GM04503 (cell line): ENCODE measurements around the gene KSR1.
"Not testable (repeated sequence)": the region's sequence is repeated elsewhere in the genome, so short reads cannot be mapped to it uniquely, and the experiment has no call there.

Source experiments
- DNase-seq: peaks from one replicate; pipeline ENCODE4 v3.0.0-alpha.2; 2012; ENCODE audit warnings: low read depth

Gene KSR1

DNA sequence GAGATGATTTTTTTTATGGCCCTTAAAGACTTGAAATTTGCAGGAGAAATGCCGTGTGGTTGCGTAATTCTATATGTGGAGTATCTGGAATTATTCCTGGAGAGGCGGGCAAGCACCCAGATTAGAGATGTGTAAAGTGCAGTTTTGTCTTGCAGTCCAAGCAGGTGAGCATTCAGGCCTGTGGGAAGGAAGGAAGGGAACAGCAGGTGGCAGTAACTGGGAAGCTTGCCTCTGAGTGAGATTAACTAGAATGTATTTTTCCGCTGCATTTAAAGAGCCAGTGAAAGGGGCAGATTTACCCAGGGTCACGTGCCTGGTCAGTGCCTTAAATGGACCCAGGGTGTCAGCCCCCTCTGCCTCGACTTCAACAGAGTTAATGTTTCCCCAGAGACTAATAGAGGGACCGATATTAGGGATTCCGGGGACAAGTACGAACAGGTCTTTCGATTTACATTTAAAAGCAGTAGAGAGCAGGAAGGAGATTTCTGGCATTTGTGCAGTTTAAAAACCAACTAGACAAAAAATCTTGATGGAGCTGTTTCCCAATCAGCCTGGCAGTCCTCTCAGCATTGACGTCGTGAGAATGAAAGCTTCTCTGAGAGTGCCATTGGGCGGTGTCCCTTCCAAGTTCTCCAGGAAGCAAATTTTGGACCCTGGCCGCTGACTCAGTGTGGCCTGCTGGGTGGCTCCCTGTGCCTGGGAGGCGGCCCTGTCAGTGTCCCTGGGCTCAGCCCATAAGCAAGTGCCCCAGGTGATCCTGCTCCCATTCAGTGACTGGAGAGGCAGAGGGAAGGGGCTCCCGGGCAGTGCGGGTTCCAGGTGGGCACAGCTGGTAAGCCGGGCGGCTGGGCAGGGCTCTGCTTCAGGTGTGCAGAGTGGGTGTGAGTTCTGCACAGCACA, 38.2 kb downstream of the KSR1 start:
- peak; percentile 51 for DNase-seq

DNA sequence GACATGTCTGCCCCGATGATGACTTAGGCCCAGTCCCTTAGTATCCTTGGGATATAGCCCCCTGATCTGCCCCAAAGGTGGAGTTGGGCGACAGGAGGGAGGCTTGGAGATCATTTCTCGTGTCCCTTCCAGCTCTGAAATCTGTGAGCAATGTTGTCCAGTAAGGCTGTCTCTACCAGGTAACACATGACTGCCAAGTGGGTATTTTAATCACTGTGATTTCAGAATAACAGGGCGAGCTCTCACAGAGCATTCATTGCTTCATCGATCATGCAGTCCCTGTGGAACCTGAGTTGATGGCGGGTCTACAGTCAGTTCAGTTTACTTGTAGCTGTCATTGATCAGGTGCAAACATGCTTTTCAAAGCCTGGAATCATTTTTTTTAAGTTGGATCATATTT, 39.2 kb downstream of the KSR1 start:
- DNase-seq, result no peak

DNA sequence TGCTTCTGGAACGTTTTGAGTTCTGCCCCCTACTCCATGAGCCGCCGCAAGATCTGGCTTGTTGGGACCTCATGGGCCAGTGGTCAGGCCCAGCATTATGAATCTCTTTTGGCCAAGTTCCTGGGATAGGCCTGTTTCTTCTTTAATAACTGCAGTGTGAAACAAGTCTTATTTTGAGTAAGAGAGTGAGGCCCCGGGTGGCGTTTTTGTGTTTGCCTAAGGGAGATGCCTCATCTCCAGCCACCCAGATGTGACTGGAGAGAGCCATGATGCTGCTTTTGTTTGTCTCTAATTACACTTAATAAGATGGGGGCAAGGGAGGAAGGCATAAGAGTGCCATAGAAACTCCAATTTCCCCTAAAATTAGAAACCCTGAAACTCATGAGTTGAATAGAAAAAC, 39.8 kb downstream of the KSR1 start:
- no peak for DNase-seq

DNA sequence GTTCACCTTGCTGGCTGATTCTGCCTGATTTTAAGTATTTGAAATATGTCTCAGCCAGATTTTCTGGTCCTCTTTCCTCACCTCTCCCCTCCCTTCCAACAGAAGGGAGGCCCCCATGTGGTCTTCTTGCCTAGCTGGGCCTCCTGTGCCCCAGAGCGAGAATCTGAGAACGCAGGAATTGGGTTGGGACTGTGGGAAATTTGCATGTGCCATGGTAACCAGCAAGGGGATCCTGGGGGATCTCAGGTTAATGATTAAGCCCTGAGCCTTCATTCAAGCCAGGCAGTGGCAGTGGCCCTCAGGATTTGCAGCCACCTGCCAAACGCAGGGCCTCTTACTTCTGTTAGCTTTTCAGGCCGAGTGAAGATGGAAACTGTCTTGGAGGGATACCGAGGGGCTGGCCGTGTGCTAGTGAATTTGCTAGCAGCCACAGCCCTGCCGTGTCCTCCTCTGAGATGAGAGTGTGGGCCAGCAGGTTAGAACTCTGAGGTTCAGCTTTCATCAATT, 40.2 kb downstream of the KSR1 start:
- no peak for DNase-seq

DNA sequence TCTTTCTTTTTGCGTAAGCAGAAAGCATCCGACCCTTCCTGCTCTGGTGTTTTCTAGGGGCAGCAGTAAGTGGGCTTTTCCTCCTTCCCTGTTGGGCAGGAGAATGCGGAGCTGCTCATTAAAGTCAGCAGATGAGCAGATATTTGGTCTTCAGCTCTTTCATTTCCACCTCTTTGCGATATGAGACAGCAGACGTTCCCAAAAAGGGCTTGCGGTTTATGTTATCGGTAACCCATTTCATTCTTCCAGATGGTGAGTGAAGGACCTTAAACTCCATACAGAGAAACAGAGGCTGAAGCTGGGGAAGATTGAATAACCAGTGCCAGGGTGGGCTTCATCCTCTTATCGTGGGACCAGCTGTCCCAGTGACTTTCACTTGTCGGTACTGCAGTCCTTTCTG, 40.7 kb downstream of the KSR1 start:
- no peak for DNase-seq

DNA sequence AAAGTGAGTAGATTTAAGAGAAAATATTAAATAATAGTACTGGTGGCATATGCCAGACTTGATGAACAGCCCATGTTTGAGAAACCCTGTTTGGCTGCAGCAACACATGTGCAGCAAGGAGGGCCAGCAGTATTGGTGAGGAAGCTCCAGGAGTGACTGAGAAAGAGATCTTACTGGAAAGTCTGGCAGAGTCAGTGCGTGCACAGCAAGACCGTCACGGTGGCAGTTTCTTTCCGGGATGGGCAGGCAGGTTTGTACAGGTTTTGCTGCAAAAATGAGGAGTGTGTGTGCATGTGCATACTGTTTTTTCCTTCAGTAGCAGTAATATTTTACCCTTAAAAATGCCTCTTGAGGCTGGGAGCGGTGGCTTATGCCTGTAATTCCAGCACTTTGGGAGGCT, 41.4 kb downstream of the KSR1 start:
- DNase-seq, result no peak

DNA sequence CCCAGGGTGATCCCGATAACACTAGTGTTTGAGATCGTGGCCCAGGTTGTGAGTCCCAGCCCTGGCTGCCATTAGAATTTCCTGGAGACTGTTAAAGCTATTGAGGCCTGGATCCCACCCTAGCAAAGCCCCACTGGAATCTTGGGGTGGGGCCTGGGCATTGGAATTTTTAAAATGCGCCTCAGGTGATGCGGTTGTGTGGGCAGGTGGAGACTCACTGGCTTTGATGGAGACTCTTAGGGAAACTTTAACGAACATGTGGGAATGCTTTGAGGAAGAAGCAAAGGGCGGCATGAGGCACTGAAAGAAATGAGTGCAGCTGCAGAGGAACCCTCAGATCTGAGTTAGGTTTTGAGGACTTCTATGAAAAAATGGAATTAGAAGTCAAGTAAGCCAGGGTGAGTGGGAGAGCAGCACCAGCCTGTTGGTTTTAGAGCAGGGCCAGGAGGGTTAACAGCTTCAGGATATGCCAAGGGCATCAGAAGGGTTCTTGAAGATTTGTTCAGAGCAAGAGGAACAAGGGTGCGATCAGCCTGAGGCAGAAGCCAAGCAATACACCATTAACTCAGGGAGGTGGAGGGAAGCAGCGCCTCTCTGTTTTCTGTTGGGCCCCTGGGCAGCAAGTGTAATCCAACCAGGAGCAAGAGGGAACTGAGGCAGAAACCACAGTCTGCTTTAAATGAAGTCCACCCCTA, 42.5 kb downstream of the KSR1 start:
- no peak for DNase-seq

DNA sequence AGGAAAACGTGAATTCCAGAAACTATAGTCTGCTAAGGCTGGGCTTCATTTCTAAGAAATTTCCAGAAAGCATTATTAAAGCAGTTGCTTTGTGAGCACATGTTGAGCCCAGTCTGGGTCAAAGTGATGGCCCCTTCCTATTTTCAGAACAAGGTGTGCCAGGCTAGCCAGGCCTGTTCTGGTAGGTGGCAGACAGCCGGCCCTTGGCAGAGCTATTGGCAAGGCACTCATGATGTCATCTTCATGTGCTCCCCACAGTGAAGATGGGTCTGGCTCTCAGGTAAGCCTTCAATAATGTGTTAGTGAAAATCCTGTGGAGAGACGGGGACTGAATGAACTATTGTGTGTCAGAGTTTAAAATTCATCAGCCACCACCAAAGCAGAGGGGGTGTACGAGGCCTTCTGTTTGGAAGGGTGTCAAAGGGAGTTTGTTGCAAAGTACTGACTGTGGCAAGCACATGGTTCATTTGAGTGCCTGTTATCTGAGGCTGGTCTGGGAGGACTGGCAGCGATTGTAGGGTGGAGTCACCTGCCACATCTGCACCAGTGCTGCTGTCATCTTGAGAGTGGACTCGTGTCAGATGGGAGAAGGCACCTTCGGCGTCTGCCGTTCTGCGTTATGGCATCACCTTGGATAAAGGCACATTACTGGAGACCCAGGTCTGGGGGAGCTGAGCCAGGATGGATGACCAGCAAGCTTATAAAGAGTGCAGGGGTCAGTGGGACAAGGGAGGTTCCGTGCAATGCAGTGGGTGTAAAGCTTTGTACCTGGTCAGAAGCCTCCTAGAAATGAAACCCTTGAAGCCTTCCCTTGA, 43.4 kb downstream of the KSR1 start:
- DNase-seq, result no peak

DNA sequence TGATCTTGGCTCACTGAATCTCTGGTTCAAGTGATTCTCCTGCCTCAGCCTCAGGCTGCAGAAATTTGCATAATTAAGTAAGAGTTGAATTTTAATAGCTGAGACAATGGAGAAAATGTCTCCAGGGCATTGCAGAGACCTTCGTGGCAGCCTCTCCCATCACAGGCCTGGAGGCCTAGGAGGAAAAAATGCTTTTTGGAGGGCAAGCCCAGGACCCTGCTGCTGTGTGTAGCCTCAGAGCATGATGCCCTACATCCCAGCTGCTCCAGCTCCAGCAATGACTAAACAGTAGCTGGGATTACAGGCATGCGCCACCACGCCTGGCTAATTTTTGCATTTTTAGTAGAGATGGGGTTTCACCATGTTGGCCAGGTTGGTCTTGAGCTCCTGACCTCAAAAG, 45.1 kb downstream of the KSR1 start:
- DNase-seq, result not testable (repeated sequence)

DNA sequence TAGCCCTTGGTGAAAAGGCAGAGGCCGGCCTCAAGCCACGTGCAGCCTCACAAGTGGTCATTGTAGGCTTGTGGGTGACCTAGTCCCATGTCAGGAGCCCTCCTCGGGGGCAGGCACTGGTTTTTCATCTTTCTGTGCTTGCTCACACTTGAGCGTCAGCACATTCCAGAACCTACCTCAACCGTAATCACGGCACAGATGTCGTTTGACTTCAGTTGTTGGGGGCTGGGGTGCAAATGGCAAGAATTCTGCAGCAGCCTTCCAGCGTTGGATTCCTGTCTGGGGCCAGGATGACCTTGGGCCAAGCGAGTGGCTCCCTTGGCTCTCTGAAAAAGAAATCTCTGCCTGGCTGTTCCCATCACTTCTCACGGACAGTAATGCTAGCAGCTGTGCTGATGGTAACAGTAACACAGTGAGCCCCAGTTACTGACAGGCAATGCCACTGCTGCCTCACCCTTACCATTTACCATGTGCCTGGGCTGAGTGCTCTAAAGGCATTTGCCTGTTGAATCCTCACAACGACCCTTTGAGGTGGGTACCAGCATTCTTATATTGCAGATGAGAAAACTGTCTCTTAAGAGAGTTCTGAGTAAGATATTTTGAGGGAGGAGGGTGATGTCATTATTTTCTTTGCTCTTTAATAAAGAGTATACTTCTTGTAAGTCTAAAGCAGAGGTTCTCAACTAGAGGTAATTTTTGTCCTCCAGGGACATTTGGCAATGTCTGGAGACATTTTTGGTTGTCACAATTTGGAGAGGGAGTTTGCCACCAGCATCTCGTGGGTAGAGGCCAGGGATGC, 46.5 kb downstream of the KSR1 start:
- peak; percentile 90 for DNase-seq

DNA sequence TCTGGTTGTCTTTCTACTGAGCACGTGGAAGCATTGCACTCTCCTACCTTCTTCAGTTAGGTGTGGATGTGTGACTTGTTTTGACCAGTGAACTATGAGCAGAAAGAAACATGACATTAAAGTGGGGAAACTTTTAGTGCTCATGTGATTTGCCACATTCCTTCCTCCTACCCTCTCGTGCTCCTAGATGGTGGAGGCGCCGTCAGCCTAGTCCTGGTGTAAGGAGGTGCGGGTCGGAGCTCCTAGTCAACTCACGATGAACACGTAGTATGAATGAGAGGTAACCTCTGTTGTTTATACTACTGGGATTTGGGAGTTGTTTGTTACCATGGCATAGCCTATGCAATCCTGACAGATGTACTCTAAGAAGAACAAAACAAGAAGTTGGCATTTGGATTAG, 47.4 kb downstream of the KSR1 start:
- no peak for DNase-seq

DNA sequence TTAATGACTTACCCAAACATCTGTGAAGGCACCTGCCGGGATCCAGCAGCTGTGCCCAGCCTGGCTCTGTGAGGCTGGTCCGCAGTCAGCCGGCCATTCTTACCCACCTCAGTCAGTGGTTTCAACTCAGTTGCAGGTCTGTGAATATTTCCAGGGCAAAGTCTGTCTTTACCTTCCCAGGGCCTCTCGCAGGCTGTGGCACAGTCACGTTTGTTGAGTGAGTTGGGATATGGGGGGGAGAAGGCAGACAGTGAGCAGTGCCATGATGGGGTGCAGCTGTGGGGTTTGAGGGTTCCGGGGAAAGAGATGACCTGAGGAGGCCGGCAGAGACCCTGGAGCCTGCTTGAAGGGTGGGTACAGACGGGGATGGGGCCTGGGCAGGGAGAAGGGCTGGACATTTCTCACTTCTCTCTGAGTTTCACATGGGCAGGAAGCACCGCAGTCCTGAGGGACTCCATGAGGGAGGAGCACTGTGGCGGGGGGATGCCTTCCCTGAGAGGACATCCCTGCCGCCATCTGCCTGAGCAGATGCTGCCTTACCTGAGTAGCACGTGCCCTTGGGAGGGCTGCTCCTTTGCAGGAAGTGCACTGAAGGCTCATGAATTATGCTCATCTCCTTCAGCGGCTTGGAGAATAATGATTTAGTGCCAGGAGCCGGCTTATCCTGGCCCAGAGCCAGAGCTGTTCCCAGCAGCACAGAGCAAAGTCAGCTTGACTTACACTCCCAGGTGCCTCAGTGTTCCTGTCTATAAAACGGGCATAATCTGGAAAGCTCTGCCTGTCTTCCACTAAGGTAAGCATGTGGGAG, 48.1 kb downstream of the KSR1 start:
- DNase-seq, result no peak

DNA sequence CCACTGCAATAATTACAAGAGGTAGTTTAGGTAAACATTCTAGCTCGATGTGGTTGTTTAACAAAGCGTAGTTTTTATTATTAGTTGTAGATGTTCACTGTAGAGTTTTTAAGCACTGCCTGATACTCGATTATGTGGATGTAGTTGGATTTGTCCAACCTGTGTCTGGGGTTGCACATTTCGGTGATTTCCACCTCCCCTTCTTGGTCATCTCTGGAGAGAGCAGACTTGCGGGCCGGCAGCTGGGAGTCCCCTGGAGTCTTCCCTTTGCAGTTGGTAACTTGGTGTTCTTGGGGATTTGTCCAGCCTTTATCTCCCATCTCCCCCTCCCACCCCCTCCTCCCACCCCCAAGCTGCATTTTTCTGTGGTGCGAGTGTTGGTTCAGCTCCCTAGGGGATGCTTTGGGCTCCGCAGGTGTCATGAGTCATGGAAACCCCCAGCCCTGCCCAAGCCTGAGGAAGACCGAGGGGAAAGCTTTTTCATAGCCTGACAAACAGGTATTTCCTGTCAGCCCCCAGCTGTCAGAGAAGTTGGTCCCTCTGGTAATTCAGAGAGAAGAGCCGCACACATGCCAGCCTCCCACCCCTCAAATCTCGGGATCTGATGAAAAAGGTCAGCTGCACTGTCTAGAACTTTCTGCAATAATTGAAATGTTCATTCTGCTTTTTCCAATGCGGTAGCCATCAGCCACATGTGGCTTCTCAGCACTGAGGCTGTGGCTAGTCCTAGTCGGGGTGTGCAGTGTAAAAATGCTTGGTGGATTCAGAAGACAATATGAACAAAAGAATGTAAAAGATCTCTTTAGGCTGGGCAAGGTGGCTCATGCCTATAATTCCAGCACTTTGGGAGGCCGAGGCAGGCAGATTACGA, 50.3 kb downstream of the KSR1 start:
- DNase-seq, result no peak

DNA sequence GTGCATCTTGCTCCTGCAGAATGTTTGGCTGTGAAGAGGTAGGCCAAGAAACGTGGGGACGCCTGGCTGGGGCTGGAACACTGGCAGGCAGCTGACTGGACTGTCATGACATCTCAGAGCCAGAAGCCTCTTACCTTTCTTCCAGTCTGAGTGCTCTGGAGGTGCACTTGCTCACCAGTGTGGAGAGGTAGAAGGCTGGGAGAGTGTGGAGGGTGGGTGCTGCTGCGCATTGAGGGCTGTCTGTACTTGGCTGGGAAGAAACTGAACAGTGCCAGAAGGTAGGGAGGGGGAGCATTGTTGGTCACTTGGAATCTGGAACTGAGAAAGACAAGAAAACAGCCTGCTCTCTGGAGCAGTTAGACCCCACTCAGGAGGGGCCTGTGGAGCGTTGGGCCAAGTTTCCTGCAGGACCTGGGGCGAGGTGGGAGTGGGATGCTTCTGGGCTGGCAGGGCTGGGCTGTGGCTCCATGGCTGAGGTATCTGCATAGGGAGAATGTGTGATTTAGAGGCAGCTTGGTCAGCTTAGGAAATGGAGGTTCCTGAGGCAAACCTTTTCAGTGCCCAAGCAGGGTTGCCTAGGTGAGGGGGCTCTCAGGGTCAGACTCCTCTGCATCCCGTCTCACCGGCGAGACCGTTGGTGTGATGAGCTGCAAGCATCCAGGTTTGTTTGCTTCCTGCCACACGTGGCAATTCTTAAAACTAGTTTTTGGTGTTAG, 55.1 kb downstream of the KSR1 start:
- no peak for DNase-seq

DNA sequence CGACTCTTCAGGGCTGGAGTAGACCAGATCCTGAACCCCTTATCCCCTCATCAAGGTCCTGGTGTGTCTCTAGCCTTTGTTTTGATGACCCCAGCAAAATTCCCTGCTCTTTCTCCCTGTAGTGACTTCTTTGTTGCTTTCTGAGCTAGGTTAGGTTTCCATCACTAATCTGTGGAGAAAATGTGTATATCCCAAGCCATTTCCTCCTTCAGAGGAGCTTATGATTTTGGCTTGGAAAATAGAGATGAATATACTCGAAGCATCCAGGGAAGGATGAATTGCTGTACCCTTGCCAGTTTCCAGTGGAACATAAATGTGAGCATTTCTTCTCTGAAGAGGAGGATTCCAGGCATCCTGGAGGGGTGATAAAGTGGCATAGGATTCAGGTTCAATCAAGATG, 55.8 kb downstream of the KSR1 start:
- DNase-seq, result no peak

DNA sequence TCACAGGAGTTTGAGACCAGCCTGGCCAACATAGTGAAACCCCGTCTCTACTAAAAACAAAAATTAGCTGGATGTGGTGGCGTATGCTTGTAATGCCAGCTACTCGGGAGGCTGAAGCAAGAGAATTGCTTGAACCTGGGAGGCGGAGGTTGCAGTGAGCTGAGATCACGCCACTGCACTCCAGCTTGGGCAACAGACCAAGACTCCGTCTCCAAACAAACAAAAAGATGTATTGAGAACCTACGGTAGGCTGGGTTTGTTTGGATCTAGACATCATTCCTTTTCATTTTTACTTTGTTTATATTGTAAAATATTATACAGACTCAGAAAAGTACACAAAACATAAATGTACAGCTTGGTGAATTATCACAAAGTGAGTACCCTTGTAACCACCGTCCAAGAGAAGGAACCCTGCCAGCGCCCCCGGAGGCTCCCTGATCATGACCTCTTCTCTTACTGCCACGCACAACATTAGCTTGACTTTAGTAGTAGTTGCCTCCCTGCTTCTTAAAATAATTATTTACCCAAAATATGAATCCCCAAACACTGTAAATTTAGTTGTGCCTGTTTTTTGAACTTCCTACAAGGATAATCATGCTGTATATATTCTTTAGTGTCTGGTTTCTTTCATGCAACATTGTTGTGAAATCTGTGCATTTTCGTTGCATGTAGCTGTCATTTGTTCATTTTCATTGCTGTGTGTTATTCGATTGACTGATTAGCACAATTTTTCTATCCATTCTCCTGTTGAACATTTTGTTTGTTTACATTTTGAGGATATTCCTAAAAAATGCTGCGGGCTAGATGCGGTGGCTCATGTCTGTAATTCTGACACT, 56.5 kb downstream of the KSR1 start:
- DNase-seq, result no peak

DNA sequence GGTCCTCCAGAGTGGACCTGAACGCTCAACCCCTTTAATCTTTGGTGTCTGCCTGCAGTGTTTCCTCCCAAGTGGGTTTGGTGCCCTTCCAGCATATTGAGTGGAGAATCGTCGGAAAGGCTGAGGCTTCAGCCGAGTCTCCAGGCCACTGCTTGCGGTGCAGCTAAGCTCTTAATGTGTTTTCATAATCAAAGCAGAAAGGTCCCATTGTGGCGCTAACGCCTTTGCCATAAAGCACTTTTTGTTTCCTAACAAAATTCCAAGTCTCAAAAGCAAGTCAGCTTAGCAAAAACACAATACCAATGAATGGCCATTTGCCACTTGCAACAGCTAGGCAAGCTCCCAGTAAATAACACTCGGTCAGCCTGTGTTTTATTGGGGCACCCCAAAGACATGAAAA, 57.6 kb downstream of the KSR1 start:
- no peak for DNase-seq
